PC-9 (cell line): ENCODE data around the gene TNFRSF9.
A peak's percentile ranks its signal among the peaks of the same experiment; 100 is the strongest.

Source experiments
- CTCF ChIP-seq: fragments of 200-600 bp; sonication (generic); conservative IDR thresholded peaks from 2 replicates; pipeline ENCODE4 v1.6.1; 2017; ENCODE audit warnings: mixed run types, antibody characterized with exemption, mild to moderate bottlenecking, moderate library complexity
- EZH2 ChIP-seq: fragments of 200-600 bp; sonication (generic); IDR thresholded peaks from 2 replicates; pipeline ENCODE4 v1.8.0; 2017; ENCODE audit warnings: antibody characterized with exemption, low read depth

GRCh38 chr1:7902478-7903085 is 38.1 kb downstream of the TNFRSF9 start:
- TF ChIP-seq CTCF = peak; percentile 65
- no peak for TF ChIP-seq EZH2
